ENCODE measurements around the gene SCNN1G. TPM values are rescaled to one million over a fixed set of nuclear protein-coding genes. Genes with fewer than 3 reads are reported as not detected.

The SCNN1G gene
- total and polyA plus RNA-seq, 2 experiments from 2014 or later, result not detected

- WGBS, 2 experiments (ENCODE audit: low coverage in 1 of 2, low lambda C conversion rate in 2 of 2, missing lambda C conversion rate in 2 of 2), result 64 to 69% methylated on average over 4 of the region's 4 CpGs
- in situ Hi-C loops (cut with MboI), result no loop called here
- Histone ChIP-seq H3K9me2 (ENCODE audit: insufficient read depth) (no peaks in the 10 kb centered on the region), H3K27me3 (replicated peaks; ENCODE audit: insufficient read depth) (no peaks in the 10 kb centered on the region; the same call in 1 of the 2 replicates), H3K4me1 (ENCODE audit: insufficient read depth) (no peaks in the 10 kb centered on the region), H3F3A (ENCODE audit: insufficient read depth) (no peaks in the 10 kb centered on the region), H3K36me3 (ENCODE audit: low read depth) (no peaks in the 10 kb centered on the region), H3K79me2 (ENCODE audit: insufficient read depth) (no peaks in the 10 kb centered on the region), H2AFZ (no peak overlapping the region), H3K4me2 (ENCODE audit: unreplicated experiment) (no peak overlapping the region), H3K9me3 (ENCODE audit: low read depth) (no peaks in the 10 kb centered on the region), H4K20me1 (ENCODE audit: insufficient read depth) (no peaks in the 10 kb centered on the region), H3K4me3 (no peak overlapping the region), H3K9ac (no peak overlapping the region), H3K27ac (no peak overlapping the region)
- no peak for DNase-seq
- no peak for TF ChIP-seq EZH2 (IDR thresholded peaks at IDR 0.05; ENCODE audit: insufficient read depth, poor library complexity, severe bottlenecking)
- no peak for TF ChIP-seq EZH2phosphoT487 (IDR thresholded peaks at IDR 0.05; ENCODE audit: insufficient read depth, low read depth)
Measured at GRCh38 chr16:23235176-23235575, 52.6 kb downstream of the SCNN1G start.

GRCh38 chr16:23236983-23237382, 54.4 kb downstream of the SCNN1G start:
- Histone ChIP-seq H3K4me3 (no peak overlapping the region), H3K4me1 (ENCODE audit: insufficient read depth) (no peaks in the 10 kb centered on the region), H3K9ac (no peak overlapping the region), H3K27ac (no peak overlapping the region), H3K79me2 (ENCODE audit: insufficient read depth) (no peaks in the 10 kb centered on the region), H3K9me3 (ENCODE audit: low read depth) (no peaks in the 10 kb centered on the region), H3K36me3 (ENCODE audit: low read depth) (no peaks in the 10 kb centered on the region), H3K4me2 (ENCODE audit: unreplicated experiment) (no peak overlapping the region), H3F3A (ENCODE audit: insufficient read depth) (no peaks in the 10 kb centered on the region), H3K27me3 (replicated peaks; ENCODE audit: insufficient read depth) (no peaks in the 10 kb centered on the region; the same call in 1 of the 2 replicates), H2AFZ (no peak overlapping the region), H3K9me2 (ENCODE audit: insufficient read depth) (no peaks in the 10 kb centered on the region), H4K20me1 (ENCODE audit: insufficient read depth) (no peaks in the 10 kb centered on the region)
- DNase-seq, result no peak
- TF ChIP-seq EZH2phosphoT487 (IDR thresholded peaks at IDR 0.05; ENCODE audit: insufficient read depth, low read depth) (no peak), EZH2 (IDR thresholded peaks at IDR 0.05; ENCODE audit: insufficient read depth, poor library complexity, severe bottlenecking) (no peak)
- in situ Hi-C loops (cut with MboI), result no loop called here
- 48 to 58% methylated on average over 1 of the region's 1 CpG for WGBS, 2 experiments (ENCODE audit: low coverage in 1 of 2, low lambda C conversion rate in 2 of 2, missing lambda C conversion rate in 2 of 2)

GRCh38 chr16:23240994-23241393, 58.4 kb downstream of the SCNN1G start:
- no peaks in the 10 kb centered on the region for H4K20me1 ChIP-seq (ENCODE audit: insufficient read depth)
- no peak overlapping the region for H3K4me2 ChIP-seq (ENCODE audit: unreplicated experiment)
- H3F3A ChIP-seq (ENCODE audit: insufficient read depth), result no peaks in the 10 kb centered on the region
- H3K4me3 ChIP-seq, result no peak overlapping the region
- in situ Hi-C loops (cut with MboI), result no loop called here
- H3K27me3 ChIP-seq (replicated peaks; ENCODE audit: insufficient read depth), result no peaks in the 10 kb centered on the region; the same call in 1 of the 2 replicates
- no peak for DNase-seq
- H3K9ac ChIP-seq, result no peak overlapping the region
- H3K4me1 ChIP-seq (ENCODE audit: insufficient read depth), result no peaks in the 10 kb centered on the region
- H3K79me2 ChIP-seq (ENCODE audit: insufficient read depth), result no peaks in the 10 kb centered on the region
- 33 to 53% methylated on average over 1 of the region's 1 CpG for WGBS, 2 experiments (ENCODE audit: low coverage in 1 of 2, low lambda C conversion rate in 2 of 2, missing lambda C conversion rate in 2 of 2)
- H3K9me3 ChIP-seq (ENCODE audit: low read depth), result no peaks in the 10 kb centered on the region
- H2AFZ ChIP-seq, result no peak overlapping the region
- no peak for TF ChIP-seq EZH2phosphoT487 (IDR thresholded peaks at IDR 0.05; ENCODE audit: insufficient read depth, low read depth)
- no peak for TF ChIP-seq EZH2 (IDR thresholded peaks at IDR 0.05; ENCODE audit: insufficient read depth, poor library complexity, severe bottlenecking)
- H3K27ac ChIP-seq, result no peak overlapping the region
- no peaks in the 10 kb centered on the region for H3K36me3 ChIP-seq (ENCODE audit: low read depth)
- H3K9me2 ChIP-seq (ENCODE audit: insufficient read depth), result no peaks in the 10 kb centered on the region

GRCh38 chr16:23244122-23244521, 61.6 kb downstream of the SCNN1G start:
- Histone ChIP-seq H3K4me2 (ENCODE audit: unreplicated experiment) (no peak overlapping the region), H3F3A (ENCODE audit: insufficient read depth) (no peaks in the 10 kb centered on the region), H3K9me2 (ENCODE audit: insufficient read depth) (no peaks in the 10 kb centered on the region), H3K4me1 (ENCODE audit: insufficient read depth) (no peaks in the 10 kb centered on the region), H3K36me3 (ENCODE audit: low read depth) (no peaks in the 10 kb centered on the region), H4K20me1 (ENCODE audit: insufficient read depth) (no peaks in the 10 kb centered on the region), H3K79me2 (ENCODE audit: insufficient read depth) (no peaks in the 10 kb centered on the region), H2AFZ (no peak overlapping the region), H3K4me3 (no peak overlapping the region), H3K27ac (no peak overlapping the region), H3K27me3 (replicated peaks; ENCODE audit: insufficient read depth) (no peaks in the 10 kb centered on the region), H3K9me3 (ENCODE audit: low read depth) (no peaks in the 10 kb centered on the region), H3K9ac (no peak overlapping the region)
- in situ Hi-C loops (cut with MboI), result no loop called here
- DNase-seq, result no peak
- no peak for TF ChIP-seq EZH2 (IDR thresholded peaks at IDR 0.05; ENCODE audit: insufficient read depth, poor library complexity, severe bottlenecking)

- 52% methylated on average over 6 of the region's 6 CpGs for WGBS, 2 experiments (ENCODE audit: low coverage in 1 of 2, low lambda C conversion rate in 2 of 2, missing lambda C conversion rate in 2 of 2)
- in situ Hi-C loops (cut with MboI), result no loop called here
Measured at GRCh38 chr16:23245268-23245667, 62.7 kb downstream of the SCNN1G start.

More at GRCh38 chr16:23245268-23245667, 62.7 kb downstream of the SCNN1G start:
- H3K79me2 ChIP-seq (ENCODE audit: insufficient read depth), result no peaks in the 10 kb centered on the region
- H3K27me3 ChIP-seq (replicated peaks; ENCODE audit: insufficient read depth), result no peaks in the 10 kb centered on the region
- TF ChIP-seq EZH2 (IDR thresholded peaks at IDR 0.05; ENCODE audit: insufficient read depth, poor library complexity, severe bottlenecking), result no peak
- TF ChIP-seq EZH2phosphoT487 (IDR thresholded peaks at IDR 0.05; ENCODE audit: insufficient read depth, low read depth), result no peak
- no peaks in the 10 kb centered on the region for H3K9me3 ChIP-seq (ENCODE audit: low read depth)
- H3K36me3 ChIP-seq (ENCODE audit: low read depth), result no peaks in the 10 kb centered on the region
- H3K4me1 ChIP-seq (ENCODE audit: insufficient read depth), result no peaks in the 10 kb centered on the region
- H3K4me2 ChIP-seq (ENCODE audit: unreplicated experiment), result no peak overlapping the region
- no peak overlapping the region for H2AFZ ChIP-seq
- no peak overlapping the region for H3K27ac ChIP-seq
- no peak for DNase-seq
- H3K9ac ChIP-seq, result no peak overlapping the region
- no peaks in the 10 kb centered on the region for H3F3A ChIP-seq (ENCODE audit: insufficient read depth)
- no peaks in the 10 kb centered on the region for H4K20me1 ChIP-seq (ENCODE audit: insufficient read depth)
- H3K9me2 ChIP-seq (ENCODE audit: insufficient read depth), result no peaks in the 10 kb centered on the region
- no peak overlapping the region for H3K4me3 ChIP-seq

Data from GM23248 (cell line).